Osteocyte (in vitro differentiated cells): Measurements from ENCODE around the gene PACSIN2. TPM values are rescaled to one million over a fixed set of nuclear protein-coding genes. Genes with fewer than 3 reads are reported as not detected.

Source experiments
- DNase-seq: peaks from one replicate; pipeline ENCODE4 v3.0.0; 2021; ENCODE audit warnings: mixed read lengths; ENCODE audit not compliant: unreplicated experiment; ENCODE audit errors: extremely low spot score
- H3K27ac Mint-ChIP-seq: one replicate; pipeline ENCODE4 v1.8.0; 2021; ENCODE audit warnings: mild to moderate bottlenecking, mixed read lengths; ENCODE audit not compliant: unreplicated experiment
- H3K27me3 Mint-ChIP-seq: one replicate; pipeline ENCODE4 v1.8.0; 2021; ENCODE audit warnings: mixed read lengths; ENCODE audit not compliant: unreplicated experiment
- H3K36me3 Mint-ChIP-seq: one replicate; pipeline ENCODE4 v1.8.0; 2021; ENCODE audit warnings: mixed read lengths; ENCODE audit not compliant: unreplicated experiment
- H3K4me1 Mint-ChIP-seq: one replicate; pipeline ENCODE4 v1.8.0; 2021; ENCODE audit warnings: mixed read lengths; ENCODE audit not compliant: unreplicated experiment
- H3K4me3 Mint-ChIP-seq: one replicate; pipeline ENCODE4 v1.8.0; 2021; ENCODE audit warnings: mild to moderate bottlenecking, moderate library complexity, mixed read lengths; ENCODE audit not compliant: unreplicated experiment
- H3K9me3 Mint-ChIP-seq: one replicate; pipeline ENCODE4 v1.8.0; 2021; ENCODE audit warnings: mixed read lengths; ENCODE audit not compliant: unreplicated experiment
- total RNA-seq: library from RNA; stranded (reverse); gene quantifications from 2 replicates; pipeline ENCODE4 v1.2.1, GENCODE V29; 2021
- TF ChIP-seq, protein P1 (sequence below): fragments of 200-600 bp; sonication (generic); IDR thresholded peaks from 2 replicates; pipeline ENCODE4 v1.5.0; 2021; ENCODE audit warnings: antibody characterized with exemption, mild to moderate bottlenecking, moderate library complexity

The PACSIN2 gene
- total RNA-seq, 1 donor from 2014 or later: 51.7 TPM

DNA sequence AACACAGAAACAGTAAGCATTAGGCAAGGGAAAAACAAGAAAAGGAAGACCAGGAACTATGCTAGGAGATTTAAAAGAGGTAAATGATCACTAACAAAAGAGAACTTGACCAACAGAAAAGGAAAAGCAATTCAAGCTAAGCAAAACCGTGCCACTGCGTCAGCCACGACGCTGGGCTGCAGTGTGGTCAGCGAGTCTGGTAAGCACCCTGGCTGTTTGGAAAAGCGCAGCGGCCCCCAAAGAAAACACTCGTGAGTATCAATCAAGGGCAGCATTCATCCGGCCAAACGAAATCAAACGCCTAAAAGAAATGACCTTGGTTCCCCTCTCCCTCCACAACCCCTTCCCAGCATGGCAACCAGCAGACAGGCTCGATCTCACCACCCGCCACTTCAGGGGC is 28.8 kb downstream of the PACSIN2 start:
- Mint-ChIP-seq H3K4me3 (no peak overlapping the region), H3K27ac (peak overlapping the region; percentile 39)
- TF ChIP-seq, protein P1, sequence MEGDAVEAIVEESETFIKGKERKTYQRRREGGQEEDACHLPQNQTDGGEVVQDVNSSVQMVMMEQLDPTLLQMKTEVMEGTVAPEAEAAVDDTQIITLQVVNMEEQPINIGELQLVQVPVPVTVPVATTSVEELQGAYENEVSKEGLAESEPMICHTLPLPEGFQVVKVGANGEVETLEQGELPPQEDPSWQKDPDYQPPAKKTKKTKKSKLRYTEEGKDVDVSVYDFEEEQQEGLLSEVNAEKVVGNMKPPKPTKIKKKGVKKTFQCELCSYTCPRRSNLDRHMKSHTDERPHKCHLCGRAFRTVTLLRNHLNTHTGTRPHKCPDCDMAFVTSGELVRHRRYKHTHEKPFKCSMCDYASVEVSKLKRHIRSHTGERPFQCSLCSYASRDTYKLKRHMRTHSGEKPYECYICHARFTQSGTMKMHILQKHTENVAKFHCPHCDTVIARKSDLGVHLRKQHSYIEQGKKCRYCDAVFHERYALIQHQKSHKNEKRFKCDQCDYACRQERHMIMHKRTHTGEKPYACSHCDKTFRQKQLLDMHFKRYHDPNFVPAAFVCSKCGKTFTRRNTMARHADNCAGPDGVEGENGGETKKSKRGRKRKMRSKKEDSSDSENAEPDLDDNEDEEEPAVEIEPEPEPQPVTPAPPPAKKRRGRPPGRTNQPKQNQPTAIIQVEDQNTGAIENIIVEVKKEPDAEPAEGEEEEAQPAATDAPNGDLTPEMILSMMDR: no peak

DNA sequence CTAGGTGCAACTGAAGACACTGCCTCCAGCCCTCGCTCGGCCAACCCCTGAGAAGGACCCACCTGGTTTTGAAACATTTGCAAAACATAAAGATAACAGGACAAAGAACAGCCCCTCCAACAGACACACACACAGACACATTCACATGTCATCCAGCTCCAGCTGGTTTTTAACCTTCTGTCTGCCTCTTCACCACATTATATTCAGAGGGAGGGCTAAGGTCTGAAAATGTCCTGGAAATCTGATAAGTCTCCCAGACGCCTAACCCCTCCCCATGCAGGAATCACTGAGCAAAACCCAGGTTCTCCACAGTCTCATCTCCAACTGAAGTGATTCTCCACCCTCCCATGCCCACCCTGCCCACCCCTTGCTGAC is 29.4 kb downstream of the PACSIN2 start:
- Mint-ChIP-seq H3K27ac (peak overlapping the region; percentile 11), H3K27me3 (no peaks in the 10 kb centered on the region), H3K4me1 (peaks cover 24% of the 10 kb centered on the region), H3K36me3 (no peaks in the 10 kb centered on the region), H3K4me3 (no peak overlapping the region), H3K9me3 (no peaks in the 10 kb centered on the region)
- no peak for DNase-seq
- TF ChIP-seq, protein P1: no peak

More for the DNA sequence above, 28.8 kb downstream of the PACSIN2 start:
- no peaks in the 10 kb centered on the region for H3K36me3 Mint-ChIP-seq
- no peak for DNase-seq
- no peaks in the 10 kb centered on the region for H3K27me3 Mint-ChIP-seq
- no peaks in the 10 kb centered on the region for H3K9me3 Mint-ChIP-seq
- H3K4me1 Mint-ChIP-seq: peaks cover 29% of the 10 kb centered on the region

DNA sequence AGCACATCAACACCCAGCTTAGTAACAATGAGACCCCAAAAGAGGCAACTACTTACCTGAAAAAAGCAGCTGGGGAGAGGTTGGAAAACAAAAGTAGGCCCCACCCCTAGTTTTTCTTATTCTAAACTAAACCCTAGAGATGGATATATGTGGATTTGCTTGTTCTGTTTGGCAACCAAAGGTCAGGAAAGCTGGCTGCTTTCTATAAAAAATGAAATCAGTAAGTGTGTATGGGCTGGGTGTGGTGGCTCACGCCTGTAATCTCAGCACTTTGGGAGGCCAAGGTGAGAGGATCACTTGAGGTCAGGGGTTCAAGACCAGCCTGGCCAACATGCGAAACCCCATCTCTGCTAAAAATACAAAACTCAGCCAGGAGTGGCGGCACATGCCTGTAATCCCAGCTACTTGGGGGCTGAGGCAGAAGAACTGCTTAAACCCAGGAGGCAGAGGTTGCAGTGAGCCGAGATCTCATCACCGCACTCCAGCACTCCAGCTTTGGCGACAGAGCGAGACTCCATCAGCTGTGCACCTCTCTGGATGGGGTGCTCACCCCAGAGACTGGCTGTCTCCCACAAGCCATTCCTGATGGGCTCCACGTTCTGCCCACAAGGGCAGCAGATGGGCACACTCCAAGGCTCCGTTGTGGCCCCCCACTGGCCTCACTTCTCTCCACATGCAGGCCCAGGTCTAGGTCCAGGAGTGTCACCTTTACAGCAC is 30.0 kb downstream of the PACSIN2 start:
- Mint-ChIP-seq H3K9me3 (no peaks in the 10 kb centered on the region), H3K4me3 (no peak overlapping the region), H3K27me3 (no peaks in the 10 kb centered on the region), H3K36me3 (no peaks in the 10 kb centered on the region), H3K4me1 (peaks cover 19% of the 10 kb centered on the region), H3K27ac (peak overlapping the region; percentile 11)
- TF ChIP-seq, protein P1: no peak
- no peak for DNase-seq

DNA sequence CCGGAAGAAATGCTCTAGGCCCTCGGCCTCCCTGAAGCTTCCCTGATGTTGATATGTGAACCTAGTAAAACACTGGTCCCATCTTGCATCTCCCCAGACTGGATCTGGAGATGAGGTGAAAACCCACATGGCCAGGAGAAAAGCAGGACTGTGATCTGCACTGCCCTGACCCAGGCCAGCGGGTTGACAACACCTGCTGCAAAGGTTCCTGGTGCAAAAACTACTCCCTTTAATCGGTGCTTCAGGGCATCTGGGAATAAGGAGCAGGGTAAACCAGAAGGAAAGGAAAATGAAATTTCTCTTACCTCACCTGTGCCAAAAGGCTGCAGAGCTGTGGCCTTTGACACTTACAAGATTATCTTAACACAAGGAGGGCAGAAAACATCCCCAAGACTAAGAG is 30.6 kb downstream of the PACSIN2 start:
- H3K4me3 Mint-ChIP-seq: no peak overlapping the region
- no peaks in the 10 kb centered on the region for H3K27me3 Mint-ChIP-seq
- TF ChIP-seq, protein P1: no peak
- DNase-seq: no peak
- H3K36me3 Mint-ChIP-seq: no peaks in the 10 kb centered on the region
- H3K4me1 Mint-ChIP-seq: peaks cover 20% of the 10 kb centered on the region
- H3K9me3 Mint-ChIP-seq: no peaks in the 10 kb centered on the region
- H3K27ac Mint-ChIP-seq: peak overlapping the region; percentile 47

DNA sequence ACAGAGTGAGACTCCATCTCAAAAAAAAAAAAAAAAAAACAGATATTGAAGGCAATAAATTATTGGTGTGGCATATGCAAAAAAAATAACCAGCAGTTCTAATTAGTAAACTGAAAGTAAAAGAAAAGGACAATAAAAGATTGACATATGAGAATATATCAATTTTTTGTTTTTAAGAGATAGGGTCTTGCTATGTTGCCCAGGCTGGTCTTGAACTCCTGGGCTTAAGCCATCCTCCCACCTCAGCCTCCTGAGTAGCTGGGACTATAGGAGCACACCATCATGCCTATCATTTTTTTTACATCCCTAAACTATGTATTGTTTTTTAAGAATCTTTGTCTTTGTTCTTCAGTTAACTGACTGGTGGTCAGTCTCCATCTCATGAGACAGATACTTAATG is 31.5 kb downstream of the PACSIN2 start:
- Mint-ChIP-seq H3K27ac (no peak overlapping the region), H3K9me3 (no peaks in the 10 kb centered on the region), H3K36me3 (peaks cover 2% of the 10 kb centered on the region), H3K27me3 (no peaks in the 10 kb centered on the region), H3K4me1 (peaks cover 22% of the 10 kb centered on the region), H3K4me3 (no peak overlapping the region)
- no peak for DNase-seq
- TF ChIP-seq, protein P1: no peak
